ENCODE results near the gene C5.

GRCh38 chr9:120916588-120916987 is 133.5 kb downstream of the C5 start:
- TF ChIP-seq CTCF (IDR thresholded peaks at IDR 0.05) (peak in 2 of 3 donors; percentile 31 to 35), POLR2A (IDR thresholded peaks at IDR 0.05) (no peak)
